ENCODE data around the gene NUP85.

The NUP85 gene

GRCh38 chr17:75260641-75261335 lies 55.3 kb downstream of the NUP85 start:
- peak in 1 of 2 donors; percentile 48 for DNase-seq (ENCODE audit: low read depth in 2 of 2)
- peak overlapping the region; percentile 94 to 95 for H3K4me3 ChIP-seq (replicated peaks in 1 of 2; ENCODE audit: low read depth in 2 of 2, low read length in 2 of 2)
- TF ChIP-seq CTCF (IDR thresholded peaks at IDR 0.05; ENCODE audit: low read depth, low read length), result no peak

- no peak for TF ChIP-seq CTCF (IDR thresholded peaks at IDR 0.05; ENCODE audit: low read depth, low read length)
- peak within 1 kb of the TSS; percentile 94 to 95 for H3K4me3 ChIP-seq (replicated peaks in 1 of 2; ENCODE audit: low read depth in 2 of 2, low read length in 2 of 2)
- peak; percentile 95 to 96 for DNase-seq (ENCODE audit: low read depth in 2 of 2)
These were observed 56.0 kb downstream of the NUP85 start, which contains the start of the genes GGA3 and MRPS7 for GRCh38 chr17:75261336-75262111. Gene GGA3 (minus strand): TSS chr17:75261606. CDS start chr17:75261587, 19 bp downstream. Gene MRPS7 (plus strand): TSS chr17:75261879. CDS start chr17:75261901, 22 bp downstream.

- DNase-seq (ENCODE audit: low read depth in 2 of 2), result no peak
- TF ChIP-seq CTCF (IDR thresholded peaks at IDR 0.05; ENCODE audit: low read depth, low read length), result no peak
These were observed 56.7 kb downstream of the NUP85 start for GRCh38 chr17:75262112-75262606.

DNA sequence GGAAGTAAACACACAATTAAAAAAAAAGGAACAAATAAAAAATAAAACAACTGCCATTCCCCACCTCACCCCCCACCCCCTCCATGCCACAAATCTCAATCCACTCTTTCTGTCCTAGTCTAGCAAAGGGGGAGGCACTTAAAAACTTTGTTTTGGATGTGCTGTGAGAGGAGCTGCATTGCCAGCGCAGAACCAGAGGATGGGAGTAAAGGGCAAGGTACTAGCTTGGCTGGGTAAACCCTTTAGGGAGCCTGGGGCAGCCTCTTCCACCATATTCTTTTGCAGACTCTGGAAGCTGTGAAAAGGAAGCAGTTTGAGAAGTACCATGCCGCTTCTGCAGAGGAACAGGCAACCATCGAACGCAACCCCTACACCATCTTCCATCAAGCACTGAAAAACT lies 57.6 kb downstream of the NUP85 start:
- H3K4me3 ChIP-seq (replicated peaks in 1 of 2; ENCODE audit: low read depth in 2 of 2, low read length in 2 of 2), result no peak overlapping the region

More at GRCh38 chr17:75262112-75262606, 56.7 kb downstream of the NUP85 start:
- peak overlapping the region; percentile 94 to 95 for H3K4me3 ChIP-seq (replicated peaks in 1 of 2; ENCODE audit: low read depth in 2 of 2, low read length in 2 of 2)

GRCh38 chr17:75265614-75266315 lies 60.3 kb downstream of the NUP85 start:
- H3K4me3 ChIP-seq (replicated peaks in 1 of 2; ENCODE audit: low read depth in 2 of 2, low read length in 2 of 2), result no peak overlapping the region
- no peak for TF ChIP-seq CTCF (IDR thresholded peaks at IDR 0.05; ENCODE audit: low read depth, low read length)
- DNase-seq (ENCODE audit: low read depth in 2 of 2), result no peak

More for the DNA sequence above, 57.6 kb downstream of the NUP85 start:
- no peak for DNase-seq (ENCODE audit: low read depth in 2 of 2)
- no peak for TF ChIP-seq CTCF (IDR thresholded peaks at IDR 0.05; ENCODE audit: low read depth, low read length)

DNA sequence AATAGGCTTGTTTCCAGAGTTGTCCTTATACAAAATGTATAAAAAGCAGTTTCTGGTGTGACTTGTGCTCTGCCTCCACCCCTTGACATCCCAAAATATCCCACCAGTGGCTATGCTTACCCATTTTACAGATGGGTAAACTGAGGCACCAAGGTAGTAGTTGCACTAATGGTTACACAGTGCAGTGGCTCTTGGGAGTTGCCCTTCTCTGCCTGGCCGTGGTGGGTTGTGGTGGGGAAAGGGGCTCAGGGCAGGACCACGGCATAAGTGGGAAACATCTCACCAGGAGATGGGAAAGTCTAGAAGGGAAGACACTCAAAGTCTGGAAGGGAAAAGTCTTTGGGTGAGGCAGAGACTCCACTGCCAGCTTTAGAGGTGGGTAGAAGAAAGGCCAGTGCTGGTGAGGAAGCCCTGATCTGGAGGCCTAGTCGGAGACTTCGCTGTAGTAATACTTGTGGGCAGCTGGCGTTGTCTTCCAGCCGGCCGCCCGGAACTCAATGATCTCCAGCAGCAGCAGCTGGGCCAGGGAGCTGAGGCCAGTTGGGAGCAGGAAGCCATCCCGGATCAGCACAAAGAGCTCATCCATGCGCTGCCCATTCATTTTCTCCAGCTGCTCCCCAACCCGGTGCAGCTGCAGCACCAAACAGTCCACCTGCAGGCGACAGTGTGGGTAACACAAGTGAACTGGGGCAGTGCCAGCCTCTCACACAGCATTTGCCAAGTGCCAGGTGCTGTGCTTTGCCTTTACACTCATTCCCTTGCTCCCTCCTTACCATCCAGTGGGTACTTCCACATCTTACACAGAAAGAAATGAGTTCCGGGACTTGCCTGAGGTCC lies 61.1 kb downstream of the NUP85 start:
- DNase-seq (ENCODE audit: low read depth in 2 of 2), result no peak
- no peak overlapping the region for H3K4me3 ChIP-seq (replicated peaks in 1 of 2; ENCODE audit: low read depth in 2 of 2, low read length in 2 of 2)
- TF ChIP-seq CTCF (IDR thresholded peaks at IDR 0.05; ENCODE audit: low read depth, low read length), result no peak

All from cardiac fibroblast (primary cell).